CD4-positive, CD25-positive, alpha-beta regulatory T cell (primary cell): Measurements from ENCODE around the gene SDF2L1. TPM values are rescaled to one million over a fixed set of nuclear protein-coding genes. Genes with fewer than 3 reads are reported as not detected.
"Not testable (repeated sequence)": the region's sequence is repeated elsewhere in the genome, so short reads cannot be mapped to it uniquely, and the experiment has no call there.

Experiments used
- ATAC-seq, 2 donors: fragments of 150-1000 bp; cut with Tn5 transposase; one replicate each; pipeline ENCODE4 v1.10.0; 2021; ENCODE audit warnings: low read depth in 2 of 2, moderate number of reproducible peaks in 2 of 2, moderate library complexity in 1 of 2
- DNase-seq, 3 donors: peaks; one replicate each; pipeline versions ENCODE4 v3.0.0 to v3.0.0-alpha.2; 2012 to 2022; ENCODE audit warnings: mixed read lengths in 1 of 3
- H3K27ac ChIP-seq: one replicate; pipeline ENCODE4 v1.7.0; 2013; ENCODE audit warnings: mild to moderate bottlenecking, low read length; ENCODE audit not compliant: insufficient read depth, poor library complexity, severe bottlenecking
- H3K27me3 ChIP-seq: one replicate; pipeline ENCODE4 v1.7.0; 2013; ENCODE audit warnings: low read length; ENCODE audit not compliant: control insufficient read depth, insufficient read depth
- H3K36me3 ChIP-seq: one replicate; pipeline ENCODE4 v1.7.0; 2013; ENCODE audit warnings: mild to moderate bottlenecking, low read length, moderate library complexity; ENCODE audit not compliant: control insufficient read depth, insufficient read depth
- H3K4me1 ChIP-seq: 2 replicates; pipeline ENCODE4 v1.7.0; 2013; ENCODE audit warnings: mild to moderate bottlenecking, low read length; ENCODE audit not compliant: insufficient read depth, control insufficient read depth, poor library complexity, severe bottlenecking
- H3K4me3 ChIP-seq: one replicate; pipeline ENCODE4 v1.7.0; 2013; ENCODE audit warnings: low read depth, mild to moderate bottlenecking, low read length, moderate library complexity
- H3K9me3 ChIP-seq, 2 experiments: 1 replicate in 1 of 2; 2 replicates in 1 of 2; pipeline ENCODE4 v1.7.0; 2013; ENCODE audit warnings: low read length in 2 of 2, mild to moderate bottlenecking in 1 of 2, moderate library complexity in 1 of 2; ENCODE audit not compliant: control insufficient read depth in 2 of 2
- H3K27ac Mint-ChIP-seq, 3 donors: one replicate each; pipeline ENCODE4 v1.8.0; 2020 to 2022; ENCODE audit warnings: mild to moderate bottlenecking in 3 of 3, mixed read lengths in 3 of 3, moderate library complexity in 2 of 3
- H3K27me3 Mint-ChIP-seq: one replicate; pipeline ENCODE4 v1.8.0; 2022; ENCODE audit warnings: mild to moderate bottlenecking, mixed read lengths
- H3K36me3 Mint-ChIP-seq: one replicate; pipeline ENCODE4 v1.8.0; 2020; ENCODE audit warnings: mixed read lengths
- H3K4me1 Mint-ChIP-seq, 4 donors: one replicate each; pipeline ENCODE4 v1.8.0; 2020 to 2022; ENCODE audit warnings: mixed read lengths in 4 of 4, mild to moderate bottlenecking in 1 of 4
- H3K4me3 Mint-ChIP-seq, 4 donors: one replicate each; pipeline ENCODE4 v1.8.0; 2020 to 2022; ENCODE audit warnings: mild to moderate bottlenecking in 4 of 4, mixed read lengths in 4 of 4, moderate library complexity in 3 of 4
- H3K9me3 Mint-ChIP-seq, 7 donors: one replicate each; pipeline ENCODE4 v1.8.0; 2020 to 2022; ENCODE audit warnings: mixed read lengths in 7 of 7, mild to moderate bottlenecking in 3 of 7, moderate library complexity in 2 of 7
- polyA plus RNA-seq, 4 donors: library from polyadenylated mRNA; unstranded; fragments of 300-500 nt; fragmentation: Illumina TruSeq; gene quantifications; one replicate each; pipeline ENCODE4 v1.2.3, GENCODE V29; 2021
- total RNA-seq: library from RNA; stranded (reverse); gene quantifications from one replicate; pipeline ENCODE4 v1.2.3, GENCODE V29; 2022

Gene SDF2L1
- total and polyA plus RNA-seq, 5 donors from 2014 or later, result 29.9 to 89.3 (median 73.2) TPM

DNA sequence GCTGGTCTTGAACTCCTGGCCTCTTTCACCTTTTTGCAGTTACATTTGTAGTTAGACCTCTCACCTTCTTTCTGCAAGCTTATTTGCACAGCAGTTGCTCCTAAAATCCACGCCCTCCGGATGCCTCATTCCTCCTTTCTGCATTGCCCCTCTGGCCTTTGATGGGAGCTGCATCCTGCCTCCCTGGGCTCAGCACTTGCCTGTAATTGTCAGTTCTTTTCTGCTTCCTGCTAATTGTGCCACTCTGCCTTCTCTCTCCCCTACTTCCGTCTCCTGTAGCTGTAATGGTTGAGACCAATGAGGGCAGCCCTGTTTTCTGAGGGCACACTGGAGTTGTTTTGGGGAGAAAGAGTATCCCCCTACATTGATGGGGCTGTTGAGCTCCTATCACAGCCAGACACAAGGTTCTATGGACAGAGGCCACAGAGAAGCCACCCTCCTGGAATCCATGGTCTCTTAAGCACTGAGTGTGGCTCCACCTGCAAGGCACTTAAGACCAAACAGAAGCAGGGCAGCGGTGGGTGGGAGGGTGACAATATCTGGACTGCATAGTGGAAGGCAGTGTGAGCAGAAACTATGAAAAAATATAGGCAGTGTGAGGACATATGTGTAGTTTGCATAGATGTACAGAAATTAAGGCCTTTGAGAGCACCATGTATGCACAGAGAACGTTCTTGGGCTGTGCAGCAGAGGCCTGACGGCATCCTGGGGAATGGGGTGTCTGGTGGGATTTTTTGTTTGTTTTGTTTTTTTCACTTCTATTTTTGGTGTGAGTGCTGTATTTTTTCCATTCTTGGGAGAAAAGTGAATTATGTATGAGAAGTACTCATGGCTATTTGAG is 42.8 kb upstream of the SDF2L1 start:
- Histone ChIP-seq H3K27me3 (no peaks in the 10 kb centered on the region), H3K36me3 (peaks cover 28% of the 10 kb centered on the region), H3K9me3 (no peaks in the 10 kb centered on the region), H3K4me3 (no peak overlapping the region), H3K27ac (no peak overlapping the region), H3K4me1 (peaks cover 5% of the 10 kb centered on the region)
- DNase-seq (no peak), ATAC-seq (no peak)
- Mint-ChIP-seq H3K27ac (peak overlapping the region; percentile 23 to 84 (median 59)), H3K27me3 (no peaks in the 10 kb centered on the region), H3K4me3 (peak overlapping the region in 1 of 4 donors; percentile 10), H3K36me3 (peaks cover 34% of the 10 kb centered on the region), H3K9me3 (no peaks in the 10 kb centered on the region), H3K4me1 (peaks cover 13 to 55% (median 34%) of the 10 kb centered on the region in 4 donors)

DNA sequence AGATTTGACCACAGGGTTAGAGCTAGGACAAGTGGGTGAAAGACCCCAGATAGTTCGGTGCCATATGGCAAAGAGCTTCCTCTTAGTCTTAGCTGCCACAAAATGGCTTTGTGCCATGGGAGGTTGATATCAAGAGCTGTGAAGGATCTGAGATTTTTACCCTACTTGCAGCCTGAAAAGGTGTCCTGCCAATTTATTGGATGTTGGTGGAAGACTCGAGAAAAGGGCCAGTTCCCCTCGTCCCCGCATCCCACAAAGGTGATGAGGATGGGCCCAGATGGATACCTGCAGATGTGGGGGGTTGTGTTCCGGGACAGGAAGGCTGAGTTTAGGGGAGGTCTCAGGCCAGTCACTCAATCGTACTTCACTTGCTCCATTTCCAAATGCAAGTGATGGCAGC is 39.5 kb upstream of the SDF2L1 start:
- Histone ChIP-seq H3K4me1 (peaks cover 3% of the 10 kb centered on the region), H3K27ac (no peak overlapping the region), H3K36me3 (peaks cover 3% of the 10 kb centered on the region), H3K9me3 (no peaks in the 10 kb centered on the region), H3K27me3 (no peaks in the 10 kb centered on the region), H3K4me3 (no peak overlapping the region)
- no peaks in the 10 kb centered on the region for H3K27me3 Mint-ChIP-seq
- ATAC-seq (no peak), DNase-seq (no peak)
- peaks cover 11 to 58% (median 33%) of the 10 kb centered on the region in 4 donors for H3K4me1 Mint-ChIP-seq
- H3K27ac Mint-ChIP-seq, result peak overlapping the region in 2 of 3 donors; percentile 55 to 84
- no peaks in the 10 kb centered on the region for H3K9me3 Mint-ChIP-seq
- peaks cover 12% of the 10 kb centered on the region for H3K36me3 Mint-ChIP-seq
- H3K4me3 Mint-ChIP-seq, result peak overlapping the region in 1 of 4 donors; percentile 52

DNA sequence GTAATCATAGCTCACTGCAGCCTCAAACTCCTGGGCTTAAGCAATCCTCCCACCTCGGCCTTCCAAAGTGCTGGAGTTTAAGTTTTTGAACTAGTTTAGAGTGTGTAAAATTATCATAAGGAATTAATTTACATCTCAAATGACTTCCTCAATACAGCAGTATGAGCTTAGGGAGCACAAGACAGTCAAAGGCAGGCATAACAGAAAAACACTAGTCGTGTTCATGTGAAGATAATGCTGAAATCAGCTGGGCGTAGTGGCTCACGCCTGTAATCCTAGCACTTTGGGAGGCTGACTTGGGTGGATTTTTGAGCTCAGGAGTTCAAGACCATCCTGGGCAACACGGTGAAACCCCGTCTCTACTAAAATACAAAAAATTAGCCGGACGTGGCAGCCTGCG is 38.1 kb upstream of the SDF2L1 start:
- Histone ChIP-seq H3K4me3 (no peak overlapping the region), H3K27me3 (no peaks in the 10 kb centered on the region), H3K4me1 (no peaks in the 10 kb centered on the region), H3K36me3 (peaks cover 3% of the 10 kb centered on the region), H3K27ac (no peak overlapping the region), H3K9me3 (no peaks in the 10 kb centered on the region)
- H3K4me3 Mint-ChIP-seq, result no peak overlapping the region
- H3K27ac Mint-ChIP-seq, result no peak overlapping the region
- DNase-seq (no peak), ATAC-seq (no peak)
- H3K4me1 Mint-ChIP-seq, result peaks cover 6 to 54% (median 34%) of the 10 kb centered on the region in 4 donors
- peaks cover 11% of the 10 kb centered on the region for H3K36me3 Mint-ChIP-seq
- H3K9me3 Mint-ChIP-seq, result no peaks in the 10 kb centered on the region
- no peaks in the 10 kb centered on the region for H3K27me3 Mint-ChIP-seq

DNA sequence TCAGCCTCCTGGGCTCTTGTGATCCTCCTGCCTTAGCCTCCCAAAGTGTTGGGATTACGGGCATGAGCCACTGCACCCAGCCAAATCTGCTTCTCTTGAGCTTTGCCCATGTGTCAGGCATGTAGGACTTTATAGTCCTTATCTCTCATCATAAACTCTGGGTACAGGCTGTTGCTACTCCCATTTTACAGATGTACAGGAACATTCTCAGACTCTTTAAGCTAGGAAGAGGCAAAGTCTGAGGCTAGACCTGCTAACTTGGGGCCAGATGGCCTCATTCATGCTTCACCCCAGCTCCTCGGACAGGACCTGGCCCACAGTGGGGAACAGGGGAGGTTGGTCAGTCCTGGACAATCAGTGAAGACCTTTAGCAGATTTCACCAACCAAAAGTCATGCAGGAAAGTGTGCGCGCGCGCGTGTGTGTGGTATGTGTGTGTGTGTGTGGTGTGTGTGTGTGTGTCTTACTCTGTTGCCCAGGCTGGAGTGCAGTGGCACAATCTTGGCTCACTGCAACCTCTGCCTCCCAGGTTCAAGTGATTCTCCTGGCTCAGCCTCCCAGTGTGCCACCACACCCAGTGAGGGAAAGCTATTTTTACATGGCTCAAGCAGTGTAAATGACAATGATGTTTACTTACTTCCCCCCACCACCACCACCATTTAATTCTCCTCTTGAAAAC is 36.1 kb upstream of the SDF2L1 start:
- no peaks in the 10 kb centered on the region for H3K4me1 ChIP-seq
- peak overlapping the region; percentile 8 to 65 (median 46) for H3K27ac Mint-ChIP-seq
- H3K4me3 Mint-ChIP-seq, result no peak overlapping the region
- H3K36me3 Mint-ChIP-seq, result peaks cover 13% of the 10 kb centered on the region
- ATAC-seq (no peak), DNase-seq (no peak)
- H3K27me3 Mint-ChIP-seq, result no peaks in the 10 kb centered on the region
- no peak overlapping the region for H3K4me3 ChIP-seq
- H3K36me3 ChIP-seq, result peaks cover 14% of the 10 kb centered on the region
- H3K27ac ChIP-seq, result no peak overlapping the region
- peaks cover 6 to 40% (median 31%) of the 10 kb centered on the region in 4 donors for H3K4me1 Mint-ChIP-seq
- H3K27me3 ChIP-seq, result no peaks in the 10 kb centered on the region
- no peaks in the 10 kb centered on the region for H3K9me3 ChIP-seq
- H3K9me3 Mint-ChIP-seq, result no peaks in the 10 kb centered on the region

DNA sequence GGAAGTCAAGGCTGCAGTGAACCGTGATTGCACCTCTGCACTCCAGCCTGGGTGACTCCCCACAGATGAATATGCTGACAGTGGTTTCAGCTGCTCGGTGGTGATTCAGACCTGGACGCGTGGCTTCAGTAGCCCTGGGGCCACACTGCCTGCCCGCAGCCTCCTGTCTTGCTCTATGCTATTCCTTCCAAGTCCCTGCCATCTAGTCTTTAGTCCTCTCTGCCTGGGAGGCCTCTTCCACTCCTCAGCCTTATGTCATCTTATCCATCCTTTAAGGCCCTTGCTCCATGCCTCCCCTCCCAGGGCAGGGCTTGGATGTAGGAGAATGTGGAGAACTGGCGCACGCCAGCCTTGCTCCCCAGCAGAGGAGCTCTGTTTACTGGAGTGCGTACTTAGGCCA is 35.3 kb upstream of the SDF2L1 start:
- no peak overlapping the region for H3K4me3 Mint-ChIP-seq
- H3K27ac Mint-ChIP-seq, result peak overlapping the region in 1 of 3 donors; percentile 71
- H3K36me3 Mint-ChIP-seq, result peaks cover 13% of the 10 kb centered on the region
- H3K4me3 ChIP-seq, result no peak overlapping the region
- ATAC-seq, result no peak
- H3K4me1 ChIP-seq, result no peaks in the 10 kb centered on the region
- H3K4me1 Mint-ChIP-seq, result peaks cover 6 to 47% (median 33%) of the 10 kb centered on the region in 4 donors
- H3K27me3 ChIP-seq, result no peaks in the 10 kb centered on the region
- no peak for DNase-seq
- no peaks in the 10 kb centered on the region for H3K9me3 Mint-ChIP-seq
- no peaks in the 10 kb centered on the region for H3K9me3 ChIP-seq
- peaks cover 21% of the 10 kb centered on the region for H3K36me3 ChIP-seq
- H3K27ac ChIP-seq, result no peak overlapping the region
- no peaks in the 10 kb centered on the region for H3K27me3 Mint-ChIP-seq

DNA sequence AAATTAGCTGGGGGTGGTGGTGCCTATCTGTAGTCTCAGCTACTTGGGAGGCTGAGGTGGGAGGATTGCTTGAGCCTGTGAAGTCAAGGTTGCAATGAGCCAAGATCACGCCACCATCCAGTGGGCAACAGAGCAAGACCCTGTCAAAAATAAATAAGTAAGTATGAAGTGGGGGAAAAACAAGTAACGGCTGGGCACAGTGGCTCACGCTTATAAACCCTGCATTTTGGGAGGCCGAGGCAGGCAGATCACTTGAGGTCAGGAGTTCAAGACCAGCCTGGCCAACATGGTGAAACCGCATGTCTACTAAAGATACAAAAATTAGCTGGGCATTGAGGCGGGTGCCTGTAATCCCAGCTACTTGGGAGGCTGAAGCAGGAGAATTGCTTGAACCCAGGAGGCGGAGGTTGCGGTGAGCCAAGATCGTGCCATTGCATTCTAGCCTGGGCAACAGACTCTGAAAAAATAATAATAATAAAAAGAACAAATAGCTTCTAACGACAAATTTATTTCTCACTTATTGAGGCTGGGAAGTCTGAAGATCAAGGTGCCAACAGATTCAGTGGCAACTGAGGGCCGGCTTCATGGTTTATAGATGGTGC is 32.4 kb upstream of the SDF2L1 start:
- not testable (repeated sequence) for H3K9me3 ChIP-seq, H3K4me3 Mint-ChIP-seq, ATAC-seq, H3K27me3 ChIP-seq, DNase-seq, H3K27ac Mint-ChIP-seq, H3K4me1 ChIP-seq, H3K27me3 Mint-ChIP-seq, H3K9me3 Mint-ChIP-seq, H3K27ac ChIP-seq, H3K4me3 ChIP-seq
- H3K36me3 Mint-ChIP-seq, result peaks cover 12% of the 10 kb centered on the region
- peaks cover 47% of the 10 kb centered on the region for H3K36me3 ChIP-seq
- H3K4me1 Mint-ChIP-seq, result peaks cover 0 to 41% (median 25%) of the 10 kb centered on the region in 4 donors

DNA sequence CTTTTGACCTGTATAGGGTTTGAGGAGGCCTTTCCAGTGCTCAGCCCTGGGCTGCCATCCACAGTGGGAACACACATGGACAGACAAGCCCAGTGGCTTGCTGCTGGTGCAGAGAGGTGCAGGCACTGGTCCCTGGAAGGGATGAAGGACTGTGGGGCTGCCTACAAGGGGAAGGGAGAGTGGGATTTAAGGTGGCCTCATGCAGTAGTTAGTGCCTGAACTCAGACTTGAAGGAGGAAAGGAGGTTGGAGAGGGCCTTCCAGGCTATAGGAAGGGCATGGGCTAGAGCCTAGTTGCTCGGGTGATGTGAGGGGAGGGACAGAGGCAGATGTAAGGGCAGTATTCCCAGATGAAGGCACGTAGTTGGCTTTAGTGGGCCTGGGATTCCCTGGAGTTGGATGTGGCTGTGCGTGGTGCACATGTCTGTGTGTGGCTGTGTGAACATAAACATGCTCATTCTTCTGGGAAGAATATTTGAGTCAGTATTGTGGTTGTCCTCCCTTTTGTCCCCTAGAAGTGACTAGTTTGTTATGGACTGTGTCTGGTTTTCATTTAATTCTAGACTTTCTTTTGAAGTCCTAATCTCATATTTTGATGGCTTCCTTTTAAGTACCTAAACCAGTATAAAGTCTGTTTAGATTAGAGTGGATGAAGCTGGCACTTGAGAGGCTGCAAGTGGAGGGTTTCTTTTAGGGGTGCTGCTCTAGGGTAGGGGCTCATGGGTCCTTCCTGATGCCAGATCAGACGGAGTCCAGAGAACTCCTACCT is 30.7 kb upstream of the SDF2L1 start:
- H3K4me3 Mint-ChIP-seq, result no peak overlapping the region
- H3K4me1 Mint-ChIP-seq, result peaks cover 0 to 31% (median 29%) of the 10 kb centered on the region in 4 donors

More for the DNA sequence above, 30.7 kb upstream of the SDF2L1 start:
- H3K27me3 ChIP-seq, result no peaks in the 10 kb centered on the region
- Mint-ChIP-seq H3K36me3 (peaks cover 16% of the 10 kb centered on the region), H3K27me3 (no peaks in the 10 kb centered on the region), H3K27ac (peak overlapping the region in 2 of 3 donors; percentile 82 to 87), H3K9me3 (no peaks in the 10 kb centered on the region)
- DNase-seq (no peak), ATAC-seq (no peak)
- no peaks in the 10 kb centered on the region for H3K9me3 ChIP-seq
- no peak overlapping the region for H3K4me3 ChIP-seq
- H3K4me1 ChIP-seq, result no peaks in the 10 kb centered on the region
- H3K27ac ChIP-seq, result no peak overlapping the region
- H3K36me3 ChIP-seq, result peaks cover 49% of the 10 kb centered on the region
